Activated CD8-positive, alpha-beta T cell treated with anti-CD3 and anti-CD28 coated beads for 36 hours (primary cell): ENCODE results near the gene STK24. TPM values are rescaled to one million over a fixed set of nuclear protein-coding genes. Genes with fewer than 3 reads are reported as not detected.

Experiments
- ATAC-seq: fragments of 200-7000 bp; cut with Tn5 transposase; one replicate; pipeline ENCODE4 v1.10.0; 2021; ENCODE audit warnings: mild to moderate bottlenecking, moderate library complexity
- CTCF ChIA-PET: fragments of 350-600 bp; sonication (Branson Sonifier 250); formaldehyde crosslinking; loops from one replicate; lab custom pipeline; 2021; ENCODE audit warnings: antibody characterized with exemption; lab: Charles Lee
- POLR2A ChIA-PET: fragments of 350-600 bp; sonication (Branson Sonifier 250); formaldehyde crosslinking; loops from one replicate; lab custom pipeline; 2021; ENCODE audit warnings: antibody characterized with exemption; lab: Charles Lee
- DNase-seq: peaks from one replicate; pipeline ENCODE4 v3.0.0-alpha.2; 2020
- H3K27ac Mint-ChIP-seq: one replicate; pipeline ENCODE4 v1.8.0; 2021; ENCODE audit warnings: mild to moderate bottlenecking, mixed read lengths
- H3K27me3 Mint-ChIP-seq: one replicate; pipeline ENCODE4 v1.8.0; 2021; ENCODE audit warnings: mixed read lengths
- H3K36me3 Mint-ChIP-seq: one replicate; pipeline ENCODE4 v1.8.0; 2021; ENCODE audit warnings: low read depth, mixed read lengths
- H3K4me1 Mint-ChIP-seq: one replicate; pipeline ENCODE4 v1.8.0; 2021; ENCODE audit warnings: low read depth, mixed read lengths
- H3K4me3 Mint-ChIP-seq: one replicate; pipeline ENCODE4 v1.8.0; 2021; ENCODE audit warnings: mild to moderate bottlenecking, moderate library complexity, mixed read lengths
- H3K9me3 Mint-ChIP-seq: one replicate; pipeline ENCODE4 v1.8.0; 2021; ENCODE audit warnings: mixed read lengths
- intact Hi-C: fragments of 100-400 bp; cut with micrococcal nuclease; formaldehyde crosslinking; loops from one replicate; pipeline ENCODE4 v1.10.0; 2022
- total RNA-seq, 2 experiments: library from RNA; stranded (reverse); gene quantifications; one replicate each; pipeline ENCODE4 v1.2.3, GENCODE V29; 2021
- TF ChIP-seq, protein P1 (sequence below): fragments of 200-600 bp; IDR thresholded peaks from one replicate; pipeline ENCODE4 v1.8.0; 2022; ENCODE audit warnings: antibody characterized with exemption, mild to moderate bottlenecking

Gene STK24
- total RNA-seq, 2 experiments from 2014 or later: 118 TPM

DNA sequence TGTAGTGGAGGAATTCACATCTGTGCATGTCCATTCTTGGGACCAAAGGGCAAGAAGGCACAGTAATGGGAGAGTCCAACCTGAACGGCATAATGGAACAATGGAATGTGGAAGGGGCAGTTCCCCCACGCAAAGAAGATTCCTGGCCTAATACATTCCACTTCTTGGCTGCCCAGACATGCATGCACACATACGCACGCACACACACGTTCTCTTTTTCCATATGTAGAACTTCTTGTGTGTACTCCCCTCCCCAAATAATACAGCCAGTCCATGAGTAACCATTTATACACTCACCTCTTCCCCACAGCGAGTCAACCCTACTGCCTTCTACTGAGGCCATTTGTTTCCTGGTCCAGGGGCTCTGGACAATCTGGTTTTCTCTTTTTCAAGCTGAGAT is 6.0 kb upstream of the STK24 start:
- Mint-ChIP-seq H3K9me3 (no peaks in the 10 kb centered on the region), H3K27me3 (no peaks in the 10 kb centered on the region), H3K4me1 (peaks cover 21% of the 10 kb centered on the region), H3K36me3 (no peaks in the 10 kb centered on the region), H3K27ac (no peak overlapping the region), H3K4me3 (no peak overlapping the region)
- DNase-seq (no peak), ATAC-seq (no peak)
- POLR2A ChIA-PET: no interaction called here
- TF ChIP-seq, protein P1, sequence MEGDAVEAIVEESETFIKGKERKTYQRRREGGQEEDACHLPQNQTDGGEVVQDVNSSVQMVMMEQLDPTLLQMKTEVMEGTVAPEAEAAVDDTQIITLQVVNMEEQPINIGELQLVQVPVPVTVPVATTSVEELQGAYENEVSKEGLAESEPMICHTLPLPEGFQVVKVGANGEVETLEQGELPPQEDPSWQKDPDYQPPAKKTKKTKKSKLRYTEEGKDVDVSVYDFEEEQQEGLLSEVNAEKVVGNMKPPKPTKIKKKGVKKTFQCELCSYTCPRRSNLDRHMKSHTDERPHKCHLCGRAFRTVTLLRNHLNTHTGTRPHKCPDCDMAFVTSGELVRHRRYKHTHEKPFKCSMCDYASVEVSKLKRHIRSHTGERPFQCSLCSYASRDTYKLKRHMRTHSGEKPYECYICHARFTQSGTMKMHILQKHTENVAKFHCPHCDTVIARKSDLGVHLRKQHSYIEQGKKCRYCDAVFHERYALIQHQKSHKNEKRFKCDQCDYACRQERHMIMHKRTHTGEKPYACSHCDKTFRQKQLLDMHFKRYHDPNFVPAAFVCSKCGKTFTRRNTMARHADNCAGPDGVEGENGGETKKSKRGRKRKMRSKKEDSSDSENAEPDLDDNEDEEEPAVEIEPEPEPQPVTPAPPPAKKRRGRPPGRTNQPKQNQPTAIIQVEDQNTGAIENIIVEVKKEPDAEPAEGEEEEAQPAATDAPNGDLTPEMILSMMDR: no peak
- CTCF ChIA-PET: interaction anchor here (1.3 to 1.6 kb wide), 3 partner anchors 10 to 70 kb away, joined by 4 to 11 read pairs (median 5); no protein-coding TSS in a partner anchor
- intact Hi-C loops: no loop called here

DNA sequence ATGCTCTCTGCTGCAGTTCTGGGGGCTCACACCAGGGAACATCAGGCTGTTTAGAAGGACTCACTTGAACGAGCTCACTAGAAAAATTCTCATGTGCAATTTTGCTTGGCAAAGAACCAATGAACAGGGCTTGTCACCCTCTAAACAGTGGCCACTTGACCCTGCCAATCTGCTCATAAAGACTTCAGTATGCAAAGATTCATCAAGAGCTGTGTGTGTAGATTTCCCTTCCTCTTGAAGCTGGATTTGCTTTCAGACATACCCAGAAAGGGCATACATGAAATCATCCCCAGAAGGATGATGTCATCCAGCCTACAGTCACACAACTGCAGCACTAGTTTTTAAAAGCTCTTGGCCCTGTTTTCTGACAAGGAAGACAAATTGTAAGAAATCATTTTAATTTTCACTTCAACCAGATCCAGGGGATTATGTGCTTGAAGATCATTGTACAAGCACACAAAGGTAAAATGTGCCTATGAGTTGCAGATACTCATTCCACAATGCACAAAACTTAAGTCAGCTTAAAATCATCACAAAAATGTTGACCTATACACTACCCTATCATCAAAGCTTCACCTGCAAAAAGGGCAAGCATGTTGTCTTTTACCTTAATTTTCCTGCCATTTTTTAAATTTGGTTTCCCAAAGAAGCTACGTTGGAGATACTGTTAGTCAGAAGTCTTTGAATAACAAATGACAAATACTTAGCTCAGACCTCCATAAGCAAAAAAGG is 5.2 kb upstream of the STK24 start:
- Mint-ChIP-seq H3K27me3 (no peaks in the 10 kb centered on the region), H3K9me3 (no peaks in the 10 kb centered on the region), H3K4me1 (peaks cover 25% of the 10 kb centered on the region), H3K4me3 (no peak overlapping the region), H3K27ac (peak overlapping the region; percentile 22), H3K36me3 (no peaks in the 10 kb centered on the region)
- CTCF ChIA-PET: interaction anchor here (0.7 to 1.6 kb wide), 3 partner anchors 11 to 71 kb away, joined by 3 to 11 read pairs (median 5); no protein-coding TSS in a partner anchor
- ATAC-seq (peak; percentile 60), DNase-seq (peak; percentile 21)
- TF ChIP-seq, protein P1: no peak
- intact Hi-C loops: no loop called here
- POLR2A ChIA-PET: interaction anchor here (0.9 kb wide), 1 partner anchor 24 kb away, joined by 3 read pairs; no protein-coding TSS in a partner anchor

DNA sequence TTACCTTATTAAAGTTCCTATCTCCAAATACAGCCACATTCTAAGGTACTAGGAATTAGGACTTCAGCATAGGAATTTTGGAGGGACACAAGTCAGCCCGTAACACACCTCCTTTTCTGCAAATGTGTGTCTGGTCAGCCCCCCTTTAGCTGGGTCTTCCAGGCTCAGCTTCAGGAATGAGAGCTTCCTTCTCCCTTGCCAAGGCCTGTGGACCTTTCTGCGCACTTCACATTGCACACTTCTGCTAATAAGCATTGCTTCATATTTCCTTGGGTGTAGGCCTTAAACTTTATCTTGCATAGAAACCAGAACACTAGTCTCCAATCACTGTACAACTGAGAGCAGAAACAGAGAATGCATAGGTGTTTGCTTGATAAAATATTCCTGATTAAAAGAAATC is 4.5 kb upstream of the STK24 start:
- Mint-ChIP-seq H3K27ac (no peak overlapping the region), H3K4me3 (no peak overlapping the region)

DNA sequence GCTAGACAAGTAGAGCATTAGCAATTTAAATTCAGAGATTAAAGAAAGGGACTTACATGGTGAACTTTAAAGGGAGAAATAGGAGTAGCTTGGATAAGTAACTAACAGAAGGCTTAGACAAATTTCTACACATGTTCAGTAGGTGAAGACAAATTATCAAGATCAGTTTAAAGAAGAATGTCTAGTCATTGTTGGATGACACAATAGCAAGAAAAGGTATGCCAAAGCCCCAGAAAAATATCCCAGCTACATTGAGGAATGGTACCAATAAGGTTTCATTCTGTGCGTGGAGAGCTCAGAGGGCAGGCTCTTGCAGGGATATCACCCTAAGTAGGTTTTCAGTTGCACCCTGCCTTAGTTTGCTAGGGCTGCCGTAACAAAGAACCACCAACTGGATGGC is 3.5 kb upstream of the STK24 start:
- ATAC-seq (no peak), DNase-seq (no peak)
- CTCF ChIA-PET: interaction anchor here (0.8 to 1.7 kb wide), 3 partner anchors 10 to 135 kb away, joined by 3 to 10 read pairs (median 3); no protein-coding TSS in a partner anchor
- H3K9me3 Mint-ChIP-seq: no peaks in the 10 kb centered on the region
- POLR2A ChIA-PET: interaction anchor here (0.9 kb wide), 1 partner anchor 22 kb away, joined by 3 read pairs; no protein-coding TSS in a partner anchor
- peaks cover 4% of the 10 kb centered on the region for H3K36me3 Mint-ChIP-seq
- H3K4me3 Mint-ChIP-seq: no peak overlapping the region
- H3K27me3 Mint-ChIP-seq: no peaks in the 10 kb centered on the region
- peaks cover 18% of the 10 kb centered on the region for H3K4me1 Mint-ChIP-seq
- no peak overlapping the region for H3K27ac Mint-ChIP-seq
- TF ChIP-seq, protein P1: no peak
- intact Hi-C loops: no loop called here

More for the DNA sequence above, 4.5 kb upstream of the STK24 start:
- POLR2A ChIA-PET: no interaction called here
- H3K36me3 Mint-ChIP-seq: no peaks in the 10 kb centered on the region
- ATAC-seq (no peak), DNase-seq (no peak)
- peaks cover 20% of the 10 kb centered on the region for H3K4me1 Mint-ChIP-seq
- CTCF ChIA-PET: interaction anchor here (1.6 to 1.7 kb wide), 2 partner anchors 71 to 136 kb away, joined by 10 to 11 read pairs; no protein-coding TSS in a partner anchor
- intact Hi-C loops: no loop called here
- H3K9me3 Mint-ChIP-seq: no peaks in the 10 kb centered on the region
- H3K27me3 Mint-ChIP-seq: no peaks in the 10 kb centered on the region
- TF ChIP-seq, protein P1: no peak

DNA sequence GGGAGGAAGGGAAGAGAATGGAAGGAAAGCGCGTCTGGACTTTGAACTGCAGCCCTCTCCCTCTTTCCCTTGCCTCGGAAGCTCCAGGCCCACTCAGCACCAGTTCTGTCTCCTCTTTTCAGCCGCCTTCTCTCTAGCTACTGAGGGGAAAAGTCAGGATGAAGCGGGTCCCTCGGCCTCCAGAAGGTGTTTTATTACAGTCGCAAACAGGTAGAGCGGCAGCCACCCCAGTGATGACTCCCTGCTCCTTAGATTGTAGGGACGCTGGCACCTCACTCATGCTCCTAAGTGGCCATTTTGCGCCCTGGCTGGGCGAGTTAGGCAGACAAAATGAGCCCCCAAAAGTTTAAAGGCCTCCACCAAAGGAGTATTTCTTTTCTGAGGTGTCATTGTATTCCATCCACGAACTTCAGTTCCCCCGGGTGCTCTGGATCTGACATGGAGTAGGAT is 954 bp upstream of the STK24 start:
- H3K27ac Mint-ChIP-seq: peak overlapping the region; percentile 78
- ChIA-PET POLR2A (interaction anchor here (1.0 to 2.0 kb wide), 5 partner anchors 16 to 96 kb away, joined by 3 to 6 read pairs (median 3); no protein-coding TSS in a partner anchor), CTCF (interaction anchor here (1.8 kb wide), 1 partner anchor 76 kb away, joined by 9 read pairs; no protein-coding TSS in a partner anchor)
- DNase-seq: no peak
- H3K9me3 Mint-ChIP-seq: no peaks in the 10 kb centered on the region
- intact Hi-C loops: no loop called here
- H3K27me3 Mint-ChIP-seq: no peaks in the 10 kb centered on the region
- peaks cover 36% of the 10 kb centered on the region for H3K4me1 Mint-ChIP-seq
- peak overlapping the region; percentile 72 for H3K4me3 Mint-ChIP-seq
- TF ChIP-seq, protein P1: no peak
- no peak for ATAC-seq
- H3K36me3 Mint-ChIP-seq: peaks cover 19% of the 10 kb centered on the region
